Measurements from ENCODE around the gene RAF1.

GRCh38 chr3:12591456-12591855 lies 72.5 kb downstream of the RAF1 start:
- no peak for TF ChIP-seq POLR2AphosphoS5 (IDR thresholded peaks at IDR 0.05)
- TF ChIP-seq CTCF (IDR thresholded peaks at IDR 0.05 in 8 of 11, conservative IDR thresholded peaks at IDR 0.05 in 3 of 11) = no peak
- no peak for TF ChIP-seq POLR2A (IDR thresholded peaks at IDR 0.05)

All from spleen (tissue), 7 donors.